ENCODE results near the gene ACOX3. TPM values are rescaled to one million over a fixed set of nuclear protein-coding genes. Genes with fewer than 3 reads are reported as not detected.

The ACOX3 gene
- total RNA-seq, 4 donors from 2014 or later = 17.3 to 36.0 (median 24.5) TPM

DNA sequence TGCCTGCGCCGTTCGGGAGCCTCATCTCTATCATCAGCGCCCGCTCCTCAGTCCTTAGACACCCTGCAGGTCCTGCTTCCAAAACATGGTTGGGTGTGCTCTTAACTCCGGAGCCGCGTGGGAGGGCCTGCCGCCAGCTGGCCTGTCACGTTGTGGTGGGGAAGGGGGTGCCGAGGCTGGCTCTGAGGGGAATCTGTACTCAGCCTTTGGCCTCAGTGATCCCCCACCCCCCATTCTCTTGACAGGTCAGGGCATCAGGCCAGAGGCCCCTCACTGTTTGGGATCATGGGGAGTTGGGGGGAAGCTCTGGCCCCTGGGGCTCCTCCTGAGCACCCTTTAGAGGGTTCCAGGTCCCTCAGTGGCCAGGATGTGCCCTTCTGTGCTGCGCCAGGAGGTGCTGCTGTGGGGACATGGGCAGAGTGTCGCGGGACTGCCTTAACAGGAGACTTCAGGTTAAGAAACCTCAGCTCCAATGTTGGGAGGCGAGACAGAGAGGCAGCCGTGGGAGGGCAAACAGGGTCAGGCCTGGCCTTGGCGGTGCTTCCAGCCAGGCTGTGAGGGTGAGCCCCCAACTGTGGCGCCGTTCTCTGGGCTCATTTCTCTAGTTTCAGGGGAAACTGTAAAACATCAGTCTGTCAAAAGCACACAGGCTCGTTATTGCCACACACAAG lies 33.5 kb upstream of the ACOX3 start:
- no peak for DNase-seq (ENCODE audit: low spot score in 2 of 2)
- H3K27ac ChIP-seq = peak overlapping the region in 2 of 4 donors; percentile 59 to 67
- H3K36me3 ChIP-seq = peaks cover 0 to 74% (median 0%) of the 10 kb centered on the region in 3 donors
- no peaks in the 10 kb centered on the region for H3K9me3 ChIP-seq
- H3K4me3 ChIP-seq = no peak overlapping the region
- no peaks in the 10 kb centered on the region for H3K27me3 ChIP-seq
- H3K4me1 ChIP-seq = peaks cover 0 to 28% (median 15%) of the 10 kb centered on the region in 4 donors
- TF ChIP-seq EP300 (IDR thresholded peaks at IDR 0.05) (no peak), POLR2A (IDR thresholded peaks at IDR 0.05) (no peak)
- TF ChIP-seq, protein P1, sequence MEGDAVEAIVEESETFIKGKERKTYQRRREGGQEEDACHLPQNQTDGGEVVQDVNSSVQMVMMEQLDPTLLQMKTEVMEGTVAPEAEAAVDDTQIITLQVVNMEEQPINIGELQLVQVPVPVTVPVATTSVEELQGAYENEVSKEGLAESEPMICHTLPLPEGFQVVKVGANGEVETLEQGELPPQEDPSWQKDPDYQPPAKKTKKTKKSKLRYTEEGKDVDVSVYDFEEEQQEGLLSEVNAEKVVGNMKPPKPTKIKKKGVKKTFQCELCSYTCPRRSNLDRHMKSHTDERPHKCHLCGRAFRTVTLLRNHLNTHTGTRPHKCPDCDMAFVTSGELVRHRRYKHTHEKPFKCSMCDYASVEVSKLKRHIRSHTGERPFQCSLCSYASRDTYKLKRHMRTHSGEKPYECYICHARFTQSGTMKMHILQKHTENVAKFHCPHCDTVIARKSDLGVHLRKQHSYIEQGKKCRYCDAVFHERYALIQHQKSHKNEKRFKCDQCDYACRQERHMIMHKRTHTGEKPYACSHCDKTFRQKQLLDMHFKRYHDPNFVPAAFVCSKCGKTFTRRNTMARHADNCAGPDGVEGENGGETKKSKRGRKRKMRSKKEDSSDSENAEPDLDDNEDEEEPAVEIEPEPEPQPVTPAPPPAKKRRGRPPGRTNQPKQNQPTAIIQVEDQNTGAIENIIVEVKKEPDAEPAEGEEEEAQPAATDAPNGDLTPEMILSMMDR (IDR thresholded peaks at IDR 0.05) = no peak
- 72 to 75% methylated on average over 10 to 20 of the region's 20 CpGs for WGBS, 2 donors

DNA sequence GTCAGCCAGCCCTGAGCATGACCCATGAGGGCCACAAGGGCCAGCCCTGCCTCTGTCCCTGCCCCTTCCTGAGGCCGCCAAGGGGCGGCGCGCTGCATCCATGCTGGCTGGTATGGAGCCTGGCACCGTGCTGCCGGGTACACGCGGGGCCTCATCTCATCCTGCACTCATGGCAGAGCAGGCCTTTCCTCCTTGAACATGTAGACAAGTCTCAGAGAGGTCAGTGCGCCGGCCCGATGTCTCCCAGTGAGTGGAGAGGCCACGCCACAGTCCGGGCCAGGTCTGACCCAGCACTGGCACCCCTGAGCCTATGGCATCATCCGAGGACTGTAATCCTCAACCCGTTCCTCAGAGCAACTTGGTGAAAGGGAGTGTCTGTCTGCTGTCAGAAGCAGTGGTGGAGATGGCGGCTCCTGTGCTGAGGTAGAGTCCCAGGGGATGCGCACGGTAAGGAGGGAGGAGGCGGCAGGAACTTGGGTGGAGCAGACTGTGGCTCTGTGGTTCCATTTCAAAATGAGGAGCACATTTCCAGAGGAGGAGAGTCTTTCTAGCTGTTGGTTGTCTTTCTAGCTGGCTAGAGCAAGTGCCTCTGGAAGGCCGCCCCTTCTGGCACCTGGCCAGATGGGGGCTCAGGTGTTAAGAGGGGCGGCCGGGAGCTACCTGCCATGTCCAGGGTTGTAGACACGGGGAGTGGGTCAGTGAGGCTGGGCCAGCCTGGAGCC lies 32.8 kb upstream of the ACOX3 start:
- Histone ChIP-seq H3K27me3 (no peaks in the 10 kb centered on the region), H3K4me3 (no peak overlapping the region), H3K36me3 (peaks cover 0 to 74% (median 0%) of the 10 kb centered on the region in 3 donors), H3K4me1 (peaks cover 0 to 28% (median 15%) of the 10 kb centered on the region in 4 donors), H3K9me3 (no peaks in the 10 kb centered on the region), H3K27ac (peak overlapping the region in 3 of 4 donors; percentile 56 to 67 (median 59))
- peak in 1 of 2 donors; percentile 9 for DNase-seq (ENCODE audit: low spot score in 2 of 2)
- TF ChIP-seq EP300 (IDR thresholded peaks at IDR 0.05) = no peak
- TF ChIP-seq, protein P1 (IDR thresholded peaks at IDR 0.05) = peak in 1 of 5 experiments; percentile 10
- 73 to 76% methylated on average over 16 of the region's 23 CpGs for WGBS, 2 donors

DNA sequence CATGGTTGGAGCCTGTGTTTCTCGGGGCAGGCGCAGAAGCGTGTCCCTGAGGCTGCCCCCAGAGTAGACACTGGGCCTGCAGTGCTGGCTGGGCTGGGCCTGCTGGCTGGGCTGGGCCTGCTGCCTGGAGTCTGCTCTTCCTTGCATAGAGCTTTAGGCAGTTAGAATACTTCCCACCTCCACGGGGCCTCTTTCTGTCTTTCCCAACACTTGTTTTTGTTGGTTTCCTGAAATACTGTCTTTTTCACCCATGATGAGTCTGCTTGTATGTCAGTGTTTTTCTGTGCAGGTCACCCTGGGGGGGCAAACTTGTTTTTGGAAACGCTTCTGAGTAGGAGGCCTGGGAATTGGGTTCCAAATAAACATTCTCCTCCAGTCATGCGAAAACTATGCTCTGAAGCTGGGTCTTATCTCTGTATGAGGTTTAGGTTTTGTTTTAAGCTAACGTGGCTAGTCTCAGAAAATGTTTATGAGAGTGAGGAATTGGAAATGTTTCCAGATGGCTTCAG lies 32.2 kb upstream of the ACOX3 start:
- Histone ChIP-seq H3K36me3 (peaks cover 0 to 74% (median 0%) of the 10 kb centered on the region in 3 donors), H3K9me3 (no peaks in the 10 kb centered on the region), H3K27ac (peak overlapping the region in 3 of 4 donors; percentile 56 to 67 (median 59)), H3K4me1 (peaks cover 0 to 28% (median 15%) of the 10 kb centered on the region in 4 donors), H3K27me3 (no peaks in the 10 kb centered on the region), H3K4me3 (no peak overlapping the region)
- WGBS, 2 donors = 41 to 63% methylated on average over 4 to 7 of the region's 7 CpGs
- TF ChIP-seq POLR2A (IDR thresholded peaks at IDR 0.05) = no peak
- peak in 1 of 2 donors; percentile 40 for TF ChIP-seq EP300 (IDR thresholded peaks at IDR 0.05)
- DNase-seq (ENCODE audit: low spot score in 2 of 2) = peak in 1 of 2 donors; percentile 34

DNA sequence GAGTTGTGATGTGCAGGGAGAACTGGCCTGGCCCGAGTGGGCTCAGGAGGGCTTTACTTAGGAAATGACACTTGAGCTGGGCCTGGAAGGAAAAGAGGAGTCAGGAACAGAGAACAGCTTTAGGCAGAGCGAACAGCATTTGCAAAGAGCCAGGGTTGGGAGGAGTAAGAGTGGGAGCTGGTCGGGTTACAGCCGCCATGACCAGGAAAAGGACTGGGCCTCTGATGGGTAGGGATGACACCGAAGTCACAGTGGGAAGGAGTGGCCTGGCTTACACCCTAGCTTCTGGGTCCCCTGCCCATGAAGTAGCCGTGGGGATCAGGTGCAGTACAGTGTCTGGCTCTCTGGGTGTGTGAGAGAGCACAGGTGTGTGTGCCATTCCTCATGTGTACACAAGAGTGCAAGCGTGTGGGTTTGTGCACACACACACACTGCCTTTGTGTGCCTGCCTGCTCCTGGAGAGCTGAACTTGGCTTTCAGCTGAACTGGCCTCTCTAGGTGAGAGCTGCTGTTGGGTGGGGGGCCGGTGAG lies 31.7 kb upstream of the ACOX3 start:
- no peak for DNase-seq (ENCODE audit: low spot score in 2 of 2)
- no peak for TF ChIP-seq EP300 (IDR thresholded peaks at IDR 0.05)
- no peak for TF ChIP-seq POLR2A (IDR thresholded peaks at IDR 0.05)
- TF ChIP-seq, protein P1 (IDR thresholded peaks at IDR 0.05) = no peak
- peak overlapping the region in 2 of 4 donors; percentile 59 to 67 for H3K27ac ChIP-seq
- H3K4me1 ChIP-seq = peaks cover 0 to 28% (median 15%) of the 10 kb centered on the region in 4 donors
- no peak overlapping the region for H3K4me3 ChIP-seq
- 69 to 77% methylated on average over 6 to 8 of the region's 8 CpGs for WGBS, 2 donors
- H3K27me3 ChIP-seq = no peaks in the 10 kb centered on the region
- H3K9me3 ChIP-seq = no peaks in the 10 kb centered on the region
- H3K36me3 ChIP-seq = peaks cover 0 to 74% (median 0%) of the 10 kb centered on the region in 3 donors

DNA sequence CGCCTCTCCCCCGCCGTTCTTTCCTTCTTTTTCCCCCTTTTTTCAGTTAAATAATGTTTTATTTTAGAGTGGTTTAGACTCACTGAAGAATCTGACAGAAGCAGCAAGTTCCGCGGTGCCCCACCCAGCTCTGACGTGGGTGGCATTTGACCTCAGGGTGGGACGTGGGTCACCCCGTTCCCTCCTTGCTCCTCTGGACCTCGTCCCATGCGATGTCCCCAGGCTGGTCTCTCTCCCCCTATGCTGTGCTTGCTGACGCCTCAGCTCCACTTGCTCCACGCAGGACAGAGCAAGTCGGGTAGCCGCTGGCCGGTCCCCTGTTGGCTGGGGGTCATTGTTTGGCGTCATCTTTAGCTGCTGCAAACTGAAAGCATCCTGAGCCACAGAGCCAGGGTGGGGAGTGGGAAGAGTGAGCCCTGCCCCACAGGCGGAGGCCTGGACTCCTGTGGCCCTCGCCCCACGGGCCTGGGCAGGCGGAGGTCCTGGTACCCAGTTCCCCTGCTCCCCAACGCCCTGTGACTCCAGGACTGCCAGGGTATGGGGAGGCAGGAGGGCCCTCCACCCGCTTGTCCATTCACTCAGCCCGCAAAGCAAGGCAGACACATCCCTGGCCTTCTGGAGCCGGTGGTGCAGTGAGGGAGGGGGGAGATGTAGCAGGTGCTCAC lies 30.8 kb upstream of the ACOX3 start:
- Histone ChIP-seq H3K4me1 (peaks cover 0 to 28% (median 15%) of the 10 kb centered on the region in 4 donors), H3K9me3 (no peaks in the 10 kb centered on the region), H3K4me3 (no peak overlapping the region), H3K27me3 (no peaks in the 10 kb centered on the region), H3K27ac (peak overlapping the region in 1 of 4 donors; percentile 67), H3K36me3 (peaks cover 0 to 74% (median 0%) of the 10 kb centered on the region in 3 donors)
- TF ChIP-seq, protein P1 (IDR thresholded peaks at IDR 0.05) = no peak
- DNase-seq (ENCODE audit: low spot score in 2 of 2) = no peak
- WGBS, 2 donors = 81 to 90% methylated on average over 19 to 23 of the region's 24 CpGs
